OCI-LY1 (cell line): Measurements from ENCODE around the gene GNAQ.

Experiments
- H2AFZ ChIP-seq: fragments of 200-600 bp; sonication (generic), shearing (Covaris generic); 2 replicates; pipeline ENCODE4 v1.6.0; 2014; ENCODE audit warnings: antibody characterized with exemption, mild to moderate bottlenecking, low read length
- H3F3A ChIP-seq: fragments of 200-600 bp; sonication (generic), shearing (Covaris generic); 2 replicates; pipeline ENCODE4 v1.6.0; 2014; ENCODE audit warnings: mild to moderate bottlenecking, antibody characterized with exemption, low read length, moderate library complexity; ENCODE audit not compliant: insufficient read depth
- H3K27ac ChIP-seq: fragments of 200-600 bp; sonication (generic); 2 replicates; pipeline ENCODE4 v1.5.1; 2014; ENCODE audit warnings: low read length, mixed run types, mild to moderate bottlenecking, low read depth; ENCODE audit not compliant: poor library complexity, severe bottlenecking
- H3K27me3 ChIP-seq: fragments of 200-600 bp; sonication (generic); 2 replicates; pipeline ENCODE4 v1.6.0; 2014; ENCODE audit warnings: antibody characterized with exemption, mild to moderate bottlenecking, low read length, moderate library complexity; ENCODE audit not compliant: insufficient read depth
- H3K36me3 ChIP-seq: fragments of 200-600 bp; sonication (generic); 2 replicates; pipeline ENCODE4 v1.6.1; 2014; ENCODE audit warnings: mild to moderate bottlenecking, antibody characterized with exemption, low read length, moderate library complexity, mixed read lengths; ENCODE audit not compliant: insufficient read depth
- H3K4me1 ChIP-seq: fragments of 200-600 bp; sonication (generic); 2 replicates; pipeline ENCODE4 v1.5.1; 2014; ENCODE audit warnings: mild to moderate bottlenecking, low read length, moderate library complexity; ENCODE audit not compliant: insufficient read depth, severe bottlenecking
- H3K4me2 ChIP-seq: fragments of 200-600 bp; sonication (generic), shearing (Covaris generic); 2 replicates; pipeline ENCODE4 v1.6.1; 2014; ENCODE audit warnings: low read length
- H3K4me3 ChIP-seq: fragments of 200-600 bp; sonication (generic); 2 replicates; pipeline ENCODE4 v1.5.1; 2014; ENCODE audit warnings: low read length, low read depth, mild to moderate bottlenecking, mixed read lengths; ENCODE audit not compliant: poor library complexity, severe bottlenecking
- H3K79me2 ChIP-seq: fragments of 200-600 bp; shearing (Covaris generic); 2 replicates; pipeline ENCODE4 v1.6.1; 2016; ENCODE audit warnings: mixed run types, low read length, mixed read lengths; ENCODE audit not compliant: insufficient read depth
- H3K9ac ChIP-seq: fragments of 200-600 bp; sonication (generic), shearing (Covaris generic); 2 replicates; pipeline ENCODE4 v1.6.1; 2014; ENCODE audit warnings: mild to moderate bottlenecking, low read length, mixed read lengths
- H3K9me2 ChIP-seq: fragments of 200-600 bp; sonication (generic), shearing (Covaris generic); 2 replicates; pipeline ENCODE4 v1.6.1; 2014; ENCODE audit warnings: low read depth, mild to moderate bottlenecking, low read length, mixed read lengths
- H3K9me3 ChIP-seq: fragments of 200-600 bp; shearing (Covaris generic); 2 replicates; pipeline ENCODE4 v1.6.1; 2014; ENCODE audit warnings: low read length, mixed read lengths
- H4K20me1 ChIP-seq: fragments of 200-600 bp; sonication (generic), shearing (Covaris generic); 2 replicates; pipeline ENCODE4 v1.6.0; 2016; ENCODE audit warnings: mild to moderate bottlenecking, low read length; ENCODE audit not compliant: insufficient read depth
- CTCF ChIP-seq: fragments of 200-600 bp; sonication (generic), shearing (Covaris generic); IDR thresholded peaks from 2 replicates; pipeline ENCODE4 v1.5.1; 2017; ENCODE audit warnings: mild to moderate bottlenecking, antibody characterized with exemption, low read length, moderate library complexity, mixed read lengths
- EZH2 ChIP-seq: fragments of 200-600 bp; sonication (generic), shearing (Covaris generic); IDR thresholded peaks from 2 replicates; pipeline ENCODE4 v1.8.0; 2017; ENCODE audit warnings: borderline replicate concordance, mixed run types, mild to moderate bottlenecking, antibody characterized with exemption, low read length, moderate library complexity, mixed read lengths

The GNAQ gene

GRCh38 chr9:77871483-77871882 is 160.1 kb downstream of the GNAQ start:
- TF ChIP-seq EZH2 (no peak), CTCF (no peak)
- Histone ChIP-seq H3K9me2 (no peaks in the 10 kb centered on the region), H3K4me3 (no peak overlapping the region), H3K9ac (no peak overlapping the region), H3K4me2 (no peak overlapping the region), H3K27me3 (no peaks in the 10 kb centered on the region), H3K4me1 (no peaks in the 10 kb centered on the region), H2AFZ (no peak overlapping the region), H3K36me3 (no peaks in the 10 kb centered on the region), H3K79me2 (no peaks in the 10 kb centered on the region), H4K20me1 (no peaks in the 10 kb centered on the region), H3F3A (no peaks in the 10 kb centered on the region), H3K9me3 (no peaks in the 10 kb centered on the region), H3K27ac (no peak overlapping the region)

GRCh38 chr9:77866878-77867277 is 164.7 kb downstream of the GNAQ start:
- Histone ChIP-seq H3K4me3 (no peak overlapping the region), H3K79me2 (no peaks in the 10 kb centered on the region), H2AFZ (no peak overlapping the region), H3K4me2 (no peak overlapping the region), H3F3A (no peaks in the 10 kb centered on the region), H3K27me3 (no peaks in the 10 kb centered on the region), H3K9ac (no peak overlapping the region), H3K36me3 (no peaks in the 10 kb centered on the region), H4K20me1 (no peaks in the 10 kb centered on the region), H3K9me3 (no peaks in the 10 kb centered on the region), H3K9me2 (no peaks in the 10 kb centered on the region), H3K4me1 (no peaks in the 10 kb centered on the region), H3K27ac (no peak overlapping the region)
- TF ChIP-seq EZH2 (no peak), CTCF (no peak)

GRCh38 chr9:77865385-77866047 is 166.1 kb downstream of the GNAQ start:
- Histone ChIP-seq H3K4me3 (no peak overlapping the region), H3K27ac (no peak overlapping the region), H2AFZ (no peak overlapping the region), H3K9me2 (no peaks in the 10 kb centered on the region), H3K79me2 (no peaks in the 10 kb centered on the region), H3K9ac (no peak overlapping the region), H3K27me3 (no peaks in the 10 kb centered on the region), H3K36me3 (no peaks in the 10 kb centered on the region), H3K4me1 (no peaks in the 10 kb centered on the region), H3F3A (no peaks in the 10 kb centered on the region), H4K20me1 (no peaks in the 10 kb centered on the region), H3K4me2 (no peak overlapping the region), H3K9me3 (no peaks in the 10 kb centered on the region)
- TF ChIP-seq CTCF (no peak), EZH2 (no peak)
